ENCODE data around the gene PSMB7.
A peak's percentile ranks its signal among the peaks of the same experiment; 100 is the strongest.

PSMB7 gene

GRCh38 chr9:124415102-124415851 is at the start of gene PSMB7:
Gene PSMB7, minus strand, starts transcription at chr9:124415442. Its CDS starts 17 bp downstream, at chr9:124415425.
- peak; percentile 97 for DNase-seq (ENCODE audit: low read depth)

- no peak for DNase-seq (ENCODE audit: low read depth)
Observed at GRCh38 chr9:124462739-124463138, 47.5 kb upstream of the PSMB7 start.

- DNase-seq (ENCODE audit: low read depth) = no peak
Observed at GRCh38 chr9:124458441-124458840, 43.2 kb upstream of the PSMB7 start.

GRCh38 chr9:124457887-124458431 is 42.7 kb upstream of the PSMB7 start:
- DNase-seq (ENCODE audit: low read depth) = no peak

- no peak for DNase-seq (ENCODE audit: low read depth)
Observed at GRCh38 chr9:124457079-124457886, 42.0 kb upstream of the PSMB7 start.

GRCh38 chr9:124456341-124457078 is 41.3 kb upstream of the PSMB7 start:
- no peak for DNase-seq (ENCODE audit: low read depth)

- no peak for DNase-seq (ENCODE audit: low read depth)
Observed at GRCh38 chr9:124455820-124456219, 40.6 kb upstream of the PSMB7 start.

GRCh38 chr9:124454791-124455443 is 39.7 kb upstream of the PSMB7 start:
- DNase-seq (ENCODE audit: low read depth) = no peak

GRCh38 chr9:124454296-124454695 is 39.1 kb upstream of the PSMB7 start:
- DNase-seq (ENCODE audit: low read depth) = no peak

GRCh38 chr9:124453586-124454191 is 38.4 kb upstream of the PSMB7 start:
- DNase-seq (ENCODE audit: low read depth) = no peak

GRCh38 chr9:124452841-124453585 is 37.8 kb upstream of the PSMB7 start:
- DNase-seq (ENCODE audit: low read depth) = no peak

GRCh38 chr9:124452326-124452725 is 37.1 kb upstream of the PSMB7 start:
- no peak for DNase-seq (ENCODE audit: low read depth)

- no peak for DNase-seq (ENCODE audit: low read depth)
Observed at GRCh38 chr9:124450931-124451661, 35.9 kb upstream of the PSMB7 start.

- DNase-seq (ENCODE audit: low read depth) = peak; percentile 8
Observed at GRCh38 chr9:124450241-124450924, 35.1 kb upstream of the PSMB7 start, which contains the start of gene ADGRD2. Gene ADGRD2, plus strand, starts transcription at chr9:124450451. Its CDS starts 1,216 bp downstream, at chr9:124451667.

- DNase-seq (ENCODE audit: low read depth) = no peak
Observed at GRCh38 chr9:124449381-124450151, 34.3 kb upstream of the PSMB7 start.

GRCh38 chr9:124448019-124448418 is 32.8 kb upstream of the PSMB7 start:
- DNase-seq (ENCODE audit: low read depth) = no peak

- DNase-seq (ENCODE audit: low read depth) = no peak
Observed at GRCh38 chr9:124447297-124447661, 32.0 kb upstream of the PSMB7 start.

- DNase-seq (ENCODE audit: low read depth) = no peak
Observed at GRCh38 chr9:124444166-124444565, 28.9 kb upstream of the PSMB7 start.
